Right atrium auricular region (tissue), 2 donors: ENCODE measurements around the gene AMFR. TPM values are rescaled to one million over a fixed set of nuclear protein-coding genes. Genes with fewer than 3 reads are reported as not detected.

Experiments used
- DNase-seq: peaks from one replicate; pipeline ENCODE4 v3.0.0-alpha.2; 2019; ENCODE audit warnings: low spot score
- H3K27ac ChIP-seq, 2 donors: fragments of 200-600 bp; sonication (generic); 1 replicate in 1 of 2; 2 replicates in 1 of 2; pipeline ENCODE4 v1.5.1; 2016 to 2019
- H3K27me3 ChIP-seq, 2 donors: fragments of 200-600 bp; sonication (generic); one replicate each; pipeline versions ENCODE4 v1.5.1 to v1.6.0; 2017 to 2019
- H3K36me3 ChIP-seq: fragments of 200-600 bp; sonication (generic); one replicate; pipeline ENCODE4 v1.5.1; 2016
- H3K4me1 ChIP-seq, 2 donors: fragments of 200-600 bp; sonication (generic); one replicate each; pipeline versions ENCODE4 v1.5.1 to v1.6.0; 2017 to 2019
- H3K4me3 ChIP-seq, 2 donors: fragments of 200-600 bp; sonication (generic); 1 replicate in 1 of 2; 2 replicates in 1 of 2; pipeline ENCODE4 v1.5.1; 2017 to 2019; ENCODE audit warnings: mild to moderate bottlenecking in 1 of 2, moderate library complexity in 1 of 2
- H3K9me3 ChIP-seq, 2 donors: fragments of 200-600 bp; sonication (generic); one replicate each; pipeline ENCODE4 v1.5.1; 2019
- CTCF ChIP-seq, 2 donors: fragments of 200-600 bp; sonication (generic); IDR thresholded peaks; one replicate each; pipeline ENCODE4 v1.5.1; 2019; ENCODE audit warnings: antibody characterized with exemption in 2 of 2
- total RNA-seq, 2 donors: library from RNA; depleted of rRNA; stranded (reverse); fragments of >200 nt; gene quantifications; one replicate each; pipeline ENCODE4 v1.1.0, GENCODE V29; 2016

AMFR gene
- total RNA-seq, 2 donors from 2014 or later = 110 to 153 TPM

DNA sequence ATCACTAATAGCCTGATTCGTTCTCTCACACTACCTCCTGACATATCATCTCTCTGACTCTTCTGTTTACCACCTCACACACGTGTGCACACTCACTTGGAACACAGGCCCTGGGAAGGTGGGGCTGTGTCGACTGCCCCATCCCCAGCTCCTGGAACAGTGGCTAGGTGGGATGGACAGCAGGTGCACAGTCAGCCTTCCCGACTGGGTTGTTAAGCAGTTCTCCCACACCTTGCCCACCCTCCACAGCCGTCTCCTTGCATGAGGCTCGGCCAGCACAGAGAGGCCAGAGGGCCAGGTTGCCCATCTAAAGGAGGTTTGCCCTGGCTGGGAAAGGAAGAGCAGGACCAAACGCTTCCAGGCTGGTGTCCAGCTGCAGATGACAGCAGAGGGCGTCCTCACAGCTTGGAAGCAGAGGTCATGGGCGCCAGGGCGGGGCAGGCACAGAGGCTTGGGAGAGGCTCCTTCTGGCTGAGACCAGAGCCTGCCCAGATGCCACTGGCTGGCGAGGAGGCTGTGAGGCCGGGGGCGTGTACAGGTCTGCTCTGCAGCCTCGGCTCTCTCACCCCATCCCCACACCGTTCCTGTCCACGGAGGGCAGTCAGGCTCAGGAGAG is 92.8 kb downstream of the AMFR start:
- Histone ChIP-seq H3K27ac (peak overlapping the region in 1 of 2 donors; percentile 62), H3K4me3 (no peak overlapping the region), H3K4me1 (peaks cover 0 to 50% of the 10 kb centered on the region in 2 donors), H3K27me3 (no peaks in the 10 kb centered on the region), H3K36me3 (peaks cover 8% of the 10 kb centered on the region), H3K9me3 (no peaks in the 10 kb centered on the region)
- peak in 1 of 2 donors; percentile 50 for TF ChIP-seq CTCF (IDR thresholded peaks at IDR 0.05)
- DNase-seq = no peak

DNA sequence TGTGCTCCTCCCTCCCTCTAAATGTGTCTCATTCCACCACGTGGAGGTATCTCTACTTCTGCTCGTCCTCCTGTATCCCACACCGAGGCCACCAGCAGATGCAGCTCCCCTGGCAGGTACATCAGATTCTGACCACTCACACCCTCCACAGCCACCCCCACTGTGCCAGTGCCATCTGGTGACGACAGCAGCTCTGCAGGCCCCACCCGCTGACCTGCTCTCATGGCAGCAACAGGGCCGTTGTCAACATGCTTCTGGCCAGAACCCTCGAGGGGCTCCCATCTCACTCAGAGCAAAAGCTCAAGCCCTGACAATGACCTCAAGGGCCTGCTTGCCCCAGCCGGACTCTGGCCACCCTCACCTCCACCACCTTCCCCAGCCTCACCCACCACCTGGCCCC is 93.4 kb downstream of the AMFR start:
- no peak for DNase-seq
- Histone ChIP-seq H3K4me3 (no peak overlapping the region), H3K36me3 (peaks cover 5% of the 10 kb centered on the region), H3K9me3 (no peaks in the 10 kb centered on the region), H3K27me3 (no peaks in the 10 kb centered on the region), H3K4me1 (peaks cover 0 to 43% of the 10 kb centered on the region in 2 donors), H3K27ac (peak overlapping the region in 1 of 2 donors; percentile 62)
- no peak for TF ChIP-seq CTCF (IDR thresholded peaks at IDR 0.05)

DNA sequence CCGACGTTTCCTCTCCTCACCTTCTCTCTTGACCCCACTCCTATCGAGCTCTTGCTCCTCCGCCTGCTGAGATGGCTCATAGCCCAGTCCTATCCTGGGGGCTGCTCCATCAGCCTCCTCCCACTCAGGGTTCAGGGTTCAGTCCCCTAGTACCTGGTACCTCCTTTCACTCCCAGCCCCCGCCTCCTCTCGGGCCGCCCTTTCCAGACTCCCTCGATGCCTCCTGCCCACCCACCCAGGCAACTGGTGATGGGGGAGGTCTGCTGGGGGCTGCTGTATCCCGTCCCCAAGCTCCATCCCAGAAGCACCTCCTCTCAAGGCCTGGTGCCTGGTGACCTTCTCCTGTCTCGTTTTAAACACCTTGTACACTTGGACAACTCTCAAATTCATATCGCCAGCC is 93.9 kb downstream of the AMFR start:
- Histone ChIP-seq H3K36me3 (no peaks in the 10 kb centered on the region), H3K27ac (peak overlapping the region in 1 of 2 donors; percentile 62), H3K9me3 (no peaks in the 10 kb centered on the region), H3K4me3 (no peak overlapping the region), H3K27me3 (no peaks in the 10 kb centered on the region), H3K4me1 (peaks cover 0 to 39% of the 10 kb centered on the region in 2 donors)
- no peak for DNase-seq
- no peak for TF ChIP-seq CTCF (IDR thresholded peaks at IDR 0.05)

GRCh38 chr16:56330476-56330875 is 94.9 kb downstream of the AMFR start:
- Histone ChIP-seq H3K4me1 (peaks cover 0 to 33% of the 10 kb centered on the region in 2 donors), H3K27ac (peak overlapping the region in 1 of 2 donors; percentile 62), H3K36me3 (no peaks in the 10 kb centered on the region), H3K27me3 (no peaks in the 10 kb centered on the region), H3K4me3 (no peak overlapping the region), H3K9me3 (no peaks in the 10 kb centered on the region)
- DNase-seq = no peak
- TF ChIP-seq CTCF (IDR thresholded peaks at IDR 0.05) = no peak

DNA sequence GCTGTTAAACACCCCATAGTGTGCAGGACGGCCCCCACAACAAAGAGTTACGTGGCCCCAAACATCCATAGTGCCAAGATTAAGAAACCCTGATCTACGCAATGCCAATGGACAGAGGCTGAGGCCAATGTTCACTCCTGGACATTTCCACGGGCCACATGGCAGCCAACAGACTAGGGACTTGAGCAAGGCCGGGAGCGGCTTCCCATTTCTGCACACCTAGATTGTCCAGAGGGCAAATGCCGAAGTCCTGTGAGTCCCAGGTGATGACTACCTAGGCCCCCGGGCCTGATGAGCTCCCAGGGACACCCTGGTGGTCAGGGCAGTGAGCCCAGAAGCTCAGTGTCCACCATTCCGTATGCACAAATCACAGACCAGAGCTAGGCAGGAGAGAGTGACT is 95.5 kb downstream of the AMFR start:
- no peaks in the 10 kb centered on the region for H3K27me3 ChIP-seq
- DNase-seq = no peak
- no peak for TF ChIP-seq CTCF (IDR thresholded peaks at IDR 0.05)
- no peak overlapping the region for H3K4me3 ChIP-seq
- H3K36me3 ChIP-seq = no peaks in the 10 kb centered on the region
- H3K27ac ChIP-seq = no peak overlapping the region
- peaks cover 0 to 30% of the 10 kb centered on the region in 2 donors for H3K4me1 ChIP-seq
- H3K9me3 ChIP-seq = no peaks in the 10 kb centered on the region
